HEK293T (cell line): ENCODE results near the gene DRC1.
A peak's percentile ranks its signal among the peaks of the same experiment; 100 is the strongest.

ENCODE experiments used
- ARNT ChIP-seq: fragments of 450-650 bp; IDR thresholded peaks from 2 replicates; pipeline ENCODE4 v1.6.1; 2017; ENCODE audit warnings: mild to moderate bottlenecking
- BHLHE40 ChIP-seq: fragments of 450-650 bp; IDR thresholded peaks from 2 replicates; pipeline ENCODE4 v1.6.1; 2016; ENCODE audit warnings: mild to moderate bottlenecking, moderate library complexity, borderline replicate concordance
- CTBP1 ChIP-seq: fragments of 450-650 bp; IDR thresholded peaks from 2 replicates; pipeline ENCODE4 v1.6.1; 2016; ENCODE audit warnings: borderline replicate concordance
- ELF4 ChIP-seq: fragments of 450-650 bp; IDR thresholded peaks from 2 replicates; pipeline ENCODE4 v1.6.1; 2017; ENCODE audit warnings: antibody characterized with exemption
- FOXA1 ChIP-seq: fragments of 450-650 bp; IDR thresholded peaks from 2 replicates; pipeline ENCODE4 v1.6.1; 2016; ENCODE audit warnings: mild to moderate bottlenecking
- FOXK2 ChIP-seq: fragments of 450-650 bp; IDR thresholded peaks from 2 replicates; pipeline ENCODE4 v1.6.1; 2016; ENCODE audit warnings: mild to moderate bottlenecking
- FOXM1 ChIP-seq: fragments of 450-650 bp; IDR thresholded peaks from 2 replicates; pipeline ENCODE4 v1.6.1; 2017; ENCODE audit warnings: mild to moderate bottlenecking, borderline replicate concordance
- HDGF ChIP-seq: fragments of 450-650 bp; IDR thresholded peaks from 2 replicates; pipeline ENCODE4 v1.6.1; 2017; ENCODE audit warnings: antibody characterized with exemption, borderline replicate concordance
- NFRKB ChIP-seq: fragments of 450-650 bp; IDR thresholded peaks from 2 replicates; pipeline ENCODE4 v1.6.1; 2016; ENCODE audit warnings: mild to moderate bottlenecking, moderate library complexity
- SP1 ChIP-seq: fragments of 450-650 bp; IDR thresholded peaks from 2 replicates; pipeline ENCODE4 v1.6.1; 2017
- SUZ12 ChIP-seq: fragments of 450-650 bp; IDR thresholded peaks from 2 replicates; pipeline ENCODE4 v1.6.1; 2016; ENCODE audit warnings: mild to moderate bottlenecking
- TARDBP ChIP-seq: fragments of 450-650 bp; IDR thresholded peaks from 2 replicates; pipeline ENCODE4 v1.6.1; 2016
- ZNF384 ChIP-seq: fragments of 450-650 bp; IDR thresholded peaks from 2 replicates; pipeline ENCODE4 v1.6.1; 2016
- TF ChIP-seq, protein P1 (sequence below): fragments of 450-650 bp; IDR thresholded peaks from 2 replicates; pipeline ENCODE4 v1.6.1; 2016

DNA sequence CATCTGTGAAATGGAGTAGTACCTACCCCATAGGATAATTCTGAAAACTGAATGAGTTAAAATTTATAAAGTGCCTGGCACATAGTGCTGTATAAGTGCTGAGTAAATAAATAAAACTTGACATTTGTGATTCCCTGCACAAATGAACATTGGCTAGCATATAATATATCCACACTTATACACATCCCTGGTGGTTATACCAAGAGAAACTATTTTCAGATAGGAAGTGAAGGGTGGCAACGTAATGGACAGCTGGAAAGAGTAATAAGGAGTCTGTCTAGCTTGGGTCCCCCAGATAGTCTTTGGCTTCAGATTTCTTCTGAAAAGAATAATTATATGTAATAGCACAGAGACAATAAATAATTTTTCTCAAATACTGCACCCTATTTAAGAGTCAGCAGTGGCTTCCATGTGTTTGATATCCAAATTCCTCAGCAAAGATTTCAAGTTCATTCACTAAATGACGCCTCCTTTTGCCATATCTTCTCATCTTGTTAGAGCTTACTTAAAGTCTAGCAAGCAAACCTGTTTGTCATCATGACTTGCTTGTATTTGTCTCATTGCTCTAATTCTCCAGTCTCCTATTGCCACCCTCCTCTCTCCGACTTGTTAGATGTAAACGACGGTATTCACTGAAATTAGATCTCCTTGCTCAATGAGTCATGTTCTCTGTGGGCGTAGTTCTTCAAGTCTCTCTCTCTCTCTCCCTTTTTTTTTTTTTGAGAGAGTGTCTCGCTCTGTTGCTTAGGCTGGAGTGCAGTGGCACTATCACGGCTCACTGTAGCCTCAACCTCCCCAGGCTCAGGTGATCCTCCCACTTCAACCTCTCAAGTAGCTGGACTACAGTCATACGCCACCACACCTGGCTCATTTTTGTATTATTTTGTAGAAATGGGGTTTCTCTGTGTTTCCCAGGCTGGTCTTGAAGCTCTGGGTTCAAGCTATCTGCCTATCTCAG, 46.4 kb upstream of the DRC1 start:
- no peak for TF ChIP-seq SUZ12
- no peak for TF ChIP-seq FOXM1
- no peak for TF ChIP-seq TARDBP
- TF ChIP-seq ELF4: no peak
- no peak for TF ChIP-seq CTBP1
- TF ChIP-seq HDGF: no peak
- TF ChIP-seq SP1: no peak
- TF ChIP-seq NFRKB: no peak
- TF ChIP-seq BHLHE40: no peak
- no peak for TF ChIP-seq FOXA1
- no peak for TF ChIP-seq FOXK2
- no peak for TF ChIP-seq ARNT
- TF ChIP-seq, protein P1, sequence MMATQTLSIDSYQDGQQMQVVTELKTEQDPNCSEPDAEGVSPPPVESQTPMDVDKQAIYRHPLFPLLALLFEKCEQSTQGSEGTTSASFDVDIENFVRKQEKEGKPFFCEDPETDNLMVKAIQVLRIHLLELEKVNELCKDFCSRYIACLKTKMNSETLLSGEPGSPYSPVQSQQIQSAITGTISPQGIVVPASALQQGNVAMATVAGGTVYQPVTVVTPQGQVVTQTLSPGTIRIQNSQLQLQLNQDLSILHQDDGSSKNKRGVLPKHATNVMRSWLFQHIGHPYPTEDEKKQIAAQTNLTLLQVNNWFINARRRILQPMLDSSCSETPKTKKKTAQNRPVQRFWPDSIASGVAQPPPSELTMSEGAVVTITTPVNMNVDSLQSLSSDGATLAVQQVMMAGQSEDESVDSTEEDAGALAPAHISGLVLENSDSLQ: no peak
- TF ChIP-seq ZNF384: peak; percentile 98
